Stomach (tissue), 9 donors: ENCODE measurements around the gene CMIP. TPM values are rescaled to one million over a fixed set of nuclear protein-coding genes. Genes with fewer than 3 reads are reported as not detected.
A peak's percentile ranks its signal among the peaks of the same experiment; 100 is the strongest.

Experiments
- DNase-seq, 2 donors: peaks; one replicate each; pipeline versions ENCODE4 v3.0.0 to v3.0.0-alpha.2; 2013 to 2019
- H3K27ac ChIP-seq, 5 donors: fragments of 200-600 bp in 4 of 5; sonication (generic) in 4 of 5; one replicate each; pipeline ENCODE4 v1.5.1; 2013 to 2019; ENCODE audit warnings: mild to moderate bottlenecking in 1 of 5, moderate library complexity in 1 of 5
- H3K27me3 ChIP-seq, 3 donors: fragments of 200-600 bp; sonication (generic); one replicate each; pipeline ENCODE4 v1.5.1; 2017 to 2019; ENCODE audit warnings: mixed run types in 1 of 3
- H3K36me3 ChIP-seq, 4 donors: fragments of 200-600 bp; sonication (generic); 1 replicate in 3 of 4; 2 replicates in 1 of 4; pipeline ENCODE4 v1.5.1; 2016 to 2019
- H3K4me1 ChIP-seq, 4 donors: fragments of 200-600 bp; sonication (generic); one replicate each; pipeline ENCODE4 v1.5.1; 2016 to 2019
- H3K4me3 ChIP-seq, 4 donors: fragments of 200-600 bp; sonication (generic) in 3 of 4; one replicate each; pipeline ENCODE4 v1.5.1; 2016 to 2019; ENCODE audit warnings: mild to moderate bottlenecking in 1 of 4
- H3K9me3 ChIP-seq, 4 donors: fragments of 200-600 bp; sonication (generic); one replicate each; pipeline ENCODE4 v1.5.1; 2016 to 2019
- CTCF ChIP-seq, 7 experiments: fragments of 450-650 bp in 4 of 7; fragments of 200-600 bp in 3 of 7; sonication (generic) in 3 of 7; IDR thresholded peaks; one replicate each; pipeline ENCODE4 v1.5.1; 2016 to 2019; ENCODE audit warnings: antibody characterized with exemption in 7 of 7, control low read depth in 2 of 7, mild to moderate bottlenecking in 1 of 7
- EP300 ChIP-seq: sonication (generic); formaldehyde crosslinking; IDR thresholded peaks from one replicate; pipeline ENCODE4 v1.6.1; 2017; ENCODE audit warnings: antibody characterized with exemption
- POLR2A ChIP-seq, 4 donors: fragments of 450-650 bp; IDR thresholded peaks; one replicate each; pipeline ENCODE4 v1.6.1; 2016; ENCODE audit warnings: antibody characterized with exemption in 4 of 4, control low read depth in 2 of 4, mild to moderate bottlenecking in 1 of 4, moderate library complexity in 1 of 4
- POLR2AphosphoS5 ChIP-seq, 3 donors: sonication (generic); formaldehyde crosslinking; IDR thresholded peaks; one replicate each; pipeline ENCODE4 v1.6.1; 2016; ENCODE audit warnings: antibody characterized with exemption in 3 of 3
- WGBS, 5 donors: extraction: QIAGEN DNeasy Blood & Tissue Kit in 3 of 5; methylation state at CpG; one replicate each; pipeline versions ENCODE4 v1.1.5 to v1.1.7; 2013 to 2018; 5-methylcytosine and 5-hydroxymethylcytosine counted together
- intact Hi-C: fragments of 100-400 bp; cut with DNase I; formaldehyde crosslinking; loops from one replicate; pipeline ENCODE4 v1.15.1; 2023; ENCODE audit warnings: low total_unique reads
- polyA plus RNA-seq, 3 donors: library from polyadenylated mRNA; stranded (reverse); fragments of 200-250 nt; gene quantifications; one replicate each; pipeline ENCODE4 v1.2.3, GENCODE V29; 2013
- total RNA-seq, 5 donors: library from RNA; depleted of rRNA; stranded (reverse); fragments of >200 nt; gene quantifications; one replicate each; pipeline versions ENCODE4 v1.1.0 to v1.2.3, GENCODE V29; 2014 to 2016
- donor health status: healthy with polysubstance abuse.
- donor health status: Bipolar disorder and iron deficiency.
- donor health status: healthy.

Gene CMIP
- total and polyA plus RNA-seq, 8 donors = 11.1 to 71.0 (median 31.2) TPM

- intact Hi-C loops = loop anchor here (10.0 kb wide), 2 partner anchors 105 to 315 kb away; no protein-coding TSS in a partner anchor
- no peak for DNase-seq
- Histone ChIP-seq H3K36me3 (no peaks in the 10 kb centered on the region), H3K4me3 (no peak overlapping the region), H3K4me1 (peaks cover 0 to 37% (median 28%) of the 10 kb centered on the region in 4 donors), H3K9me3 (no peaks in the 10 kb centered on the region), H3K27ac (peak overlapping the region in 4 of 5 donors; percentile 49 to 70 (median 64)), H3K27me3 (no peaks in the 10 kb centered on the region)
- WGBS, 5 donors = 72 to 96% (median 84%) methylated on average over 2 of the region's 2 CpGs
- TF ChIP-seq POLR2AphosphoS5 (IDR thresholded peaks at IDR 0.05) (no peak), EP300 (no peak), CTCF (IDR thresholded peaks at IDR 0.05) (no peak), POLR2A (IDR thresholded peaks at IDR 0.05) (no peak)
Observed at GRCh38 chr16:81719993-81720392, 275.4 kb downstream of the CMIP start.

GRCh38 chr16:81720973-81721906 is 276.6 kb downstream of the CMIP start:
- peak in 1 of 2 donors; percentile 65 for DNase-seq
- WGBS, 5 donors = 62 to 79% (median 74%) methylated on average over 10 of the region's 10 CpGs
- H3K4me1 ChIP-seq = peaks cover 0 to 25% (median 18%) of the 10 kb centered on the region in 4 donors
- H3K9me3 ChIP-seq = no peaks in the 10 kb centered on the region
- intact Hi-C loops = loop anchor here (10.0 kb wide), 2 partner anchors 106 to 316 kb away; no protein-coding TSS in a partner anchor
- TF ChIP-seq EP300 (no peak), POLR2AphosphoS5 (IDR thresholded peaks at IDR 0.05) (peak; percentile 44 to 64 (median 62)), POLR2A (IDR thresholded peaks at IDR 0.05) (no peak), CTCF (IDR thresholded peaks at IDR 0.05) (no peak)
- no peaks in the 10 kb centered on the region for H3K27me3 ChIP-seq
- no peak overlapping the region for H3K4me3 ChIP-seq
- H3K27ac ChIP-seq = peak overlapping the region in 3 of 5 donors; percentile 49 to 70 (median 64)
- H3K36me3 ChIP-seq = no peaks in the 10 kb centered on the region

GRCh38 chr16:81723098-81723723 is 278.6 kb downstream of the CMIP start:
- TF ChIP-seq EP300 (no peak), POLR2A (IDR thresholded peaks at IDR 0.05) (no peak), CTCF (IDR thresholded peaks at IDR 0.05) (peak in 5 of 7 experiments; percentile 53 to 79 (median 69)), POLR2AphosphoS5 (IDR thresholded peaks at IDR 0.05) (peak in 1 of 3 donors; percentile 25)

GRCh38 chr16:81728435-81728834 is 283.8 kb downstream of the CMIP start:
- Histone ChIP-seq H3K27me3 (no peaks in the 10 kb centered on the region), H3K27ac (no peak overlapping the region), H3K4me1 (peaks cover 12 to 19% (median 16%) of the 10 kb centered on the region in 4 donors), H3K4me3 (no peak overlapping the region), H3K9me3 (no peaks in the 10 kb centered on the region), H3K36me3 (no peaks in the 10 kb centered on the region)
- 73 to 94% (median 85%) methylated on average over 4 of the region's 4 CpGs for WGBS, 5 donors
- intact Hi-C loops = loop anchor here (10.0 kb wide), 2 partner anchors 114 to 324 kb away; no protein-coding TSS in a partner anchor
- TF ChIP-seq POLR2A (IDR thresholded peaks at IDR 0.05) = no peak
- TF ChIP-seq CTCF (IDR thresholded peaks at IDR 0.05) = no peak
- no peak for TF ChIP-seq EP300
- TF ChIP-seq POLR2AphosphoS5 (IDR thresholded peaks at IDR 0.05) = no peak
- DNase-seq = no peak

More at GRCh38 chr16:81723098-81723723, 278.6 kb downstream of the CMIP start:
- H3K27me3 ChIP-seq = no peaks in the 10 kb centered on the region
- no peak overlapping the region for H3K4me3 ChIP-seq
- no peak overlapping the region for H3K27ac ChIP-seq
- H3K9me3 ChIP-seq = no peaks in the 10 kb centered on the region
- intact Hi-C loops = loop anchor here (10.0 kb wide), 2 partner anchors 108 to 318 kb away; no protein-coding TSS in a partner anchor
- peaks cover 0 to 21% (median 12%) of the 10 kb centered on the region in 4 donors for H3K4me1 ChIP-seq
- WGBS, 5 donors = 33 to 43% (median 41%) methylated on average over 8 of the region's 8 CpGs
- DNase-seq = peak in 1 of 2 donors; percentile 92
- no peaks in the 10 kb centered on the region for H3K36me3 ChIP-seq
